ENCODE measurements around the gene ZNF222. TPM values are rescaled to one million over a fixed set of nuclear protein-coding genes. Genes with fewer than 3 reads are reported as not detected.

The ZNF222 gene
- 3.1 to 3.8 TPM (median 3.5 TPM) in 5 replicates for total RNA-seq (2022; extraction: Qiagen RNA extraction)

GRCh38 chr19:44025217-44025936, at the start of gene ZNF222:
TSS of gene ZNF222 (plus strand) at chr19:44025379. CDS start at chr19:44025437, 58 bp downstream.

GRCh38 chr19:43983912-43984686, 41.1 kb upstream of the ZNF222 start, which contains the start of gene ZNF155:
TSS of gene ZNF155 (plus strand) at chr19:43984188. CDS start at chr19:43988544, 4,356 bp downstream.

DNA sequence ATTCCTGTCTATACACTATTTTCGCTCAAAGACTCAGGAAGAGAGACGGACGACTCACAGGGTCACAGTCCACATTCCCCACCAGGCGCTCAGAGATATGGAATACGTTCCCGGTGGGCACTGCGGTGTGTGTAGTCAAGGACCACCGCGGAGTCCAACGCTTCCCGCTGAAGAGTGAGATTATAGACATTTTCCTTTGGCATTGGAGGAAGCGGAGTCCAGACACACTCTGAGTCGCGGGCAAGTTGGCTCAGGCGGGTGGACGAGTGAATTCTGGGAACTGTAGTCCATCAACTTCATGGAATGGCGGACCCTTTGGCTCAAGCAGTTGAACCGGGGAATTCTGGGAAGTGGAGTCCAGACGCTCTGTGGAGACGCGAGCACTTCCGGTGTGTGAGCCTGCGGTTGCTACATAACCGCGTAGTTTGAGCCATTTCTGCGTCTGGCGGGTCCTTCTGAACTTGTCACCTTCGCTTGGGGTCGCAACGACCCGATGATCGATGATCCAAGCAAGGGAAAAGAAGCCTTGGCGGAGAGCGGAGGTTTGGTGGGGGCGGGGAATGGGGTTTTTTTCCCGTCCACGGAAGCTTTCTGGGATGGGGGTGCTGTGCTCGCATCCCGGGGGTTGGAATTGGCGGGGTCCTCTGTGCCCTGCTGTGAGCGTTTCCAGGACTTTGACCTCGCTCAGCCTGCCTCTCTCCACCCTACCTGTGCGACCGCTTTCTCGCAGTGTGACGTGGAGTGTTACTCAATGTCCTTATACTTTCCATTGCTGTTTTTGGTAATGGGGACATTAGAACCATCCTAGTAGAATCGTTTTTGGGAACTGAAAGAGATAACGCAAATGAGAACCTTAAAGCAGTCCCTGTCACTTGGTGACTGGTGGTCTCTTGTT, 22.4 kb upstream of the ZNF222 start, which contains the start of gene ZNF230:
TSS of gene ZNF230 (plus strand) at position 392 of the 895 bp plus-strand sequence. CDS start 4,122 bp downstream, outside the sequence.

GRCh38 chr19:44051650-44052402, 26.6 kb downstream of the ZNF222 start, which contains the start of gene ZNF223:
TSS of gene ZNF223 (plus strand) at chr19:44052036. CDS start at chr19:44055177, 3,141 bp downstream.

GRCh38 chr19:44071824-44072542, 46.8 kb downstream of the ZNF222 start, which contains the start of gene ZNF284:
TSS of gene ZNF284 (plus strand) at chr19:44072159. CDS start at chr19:44076390, 4,231 bp downstream.

Other genes with a start within 250 kb of the ZNF222 start
- 42.2 to 55.5 TPM (median 53.1 TPM) in 5 replicates for gene KCNN4, start 244.4 kb upstream of the ZNF222 start, total RNA-seq (2022; extraction: Qiagen RNA extraction)
- 0.11 to 0.39 TPM (median 0.18 TPM) in 5 replicates for gene LYPD5, start 222.9 kb upstream of the ZNF222 start, total RNA-seq (2022; extraction: Qiagen RNA extraction)
- 3.9 to 6.1 TPM (median 4.8 TPM) in 5 replicates for gene ZNF283, start 198.1 kb upstream of the ZNF222 start, total RNA-seq (2022; extraction: Qiagen RNA extraction)
- 0.13 to 0.39 TPM (median 0.21 TPM) in 5 replicates for gene ZNF404, start 141.4 kb upstream of the ZNF222 start, total RNA-seq (2022; extraction: Qiagen RNA extraction)
- gene ZNF45, start 90.1 kb upstream of the ZNF222 start, total RNA-seq (2022; extraction: Qiagen RNA extraction) = 8.7 to 12.8 TPM (median 9.8 TPM) in 5 replicates
- 0.51 to 0.84 TPM (median 0.60 TPM) in 5 replicates for gene ZNF221, start 74.2 kb upstream of the ZNF222 start, total RNA-seq (2022; extraction: Qiagen RNA extraction)
- 1.9 to 3.6 TPM (median 3.0 TPM) in 5 replicates for gene ZNF155, start 41.2 kb upstream of the ZNF222 start, total RNA-seq (2022; extraction: Qiagen RNA extraction)
- 2.2 to 4.2 TPM (median 3.3 TPM) in 5 replicates for gene ZNF230, start 22.4 kb upstream of the ZNF222 start, total RNA-seq (2022; extraction: Qiagen RNA extraction)
- 2.3 to 5.1 TPM (median 2.9 TPM) in 5 replicates for gene ZNF223, start 26.7 kb downstream of the ZNF222 start, total RNA-seq (2022; extraction: Qiagen RNA extraction)
- 0.25 to 0.71 TPM (median 0.43 TPM) in 5 replicates for gene ZNF284, start 46.8 kb downstream of the ZNF222 start, total RNA-seq (2022; extraction: Qiagen RNA extraction)
- 7.1 to 12.7 TPM (median 8.9 TPM) in 5 replicates for gene ZNF224, start 69.0 kb downstream of the ZNF222 start, total RNA-seq (2022; extraction: Qiagen RNA extraction)
- gene ZNF225, start 88.0 kb downstream of the ZNF222 start, total RNA-seq (2022; extraction: Qiagen RNA extraction) = 2.3 to 4.3 TPM (median 2.5 TPM) in 5 replicates
- 1.3 to 2.5 TPM (median 2.2 TPM) in 5 replicates for gene ZNF234, start 116.2 kb downstream of the ZNF222 start, total RNA-seq (2022; extraction: Qiagen RNA extraction)
- gene ZNF226, start 139.7 kb downstream of the ZNF222 start, total RNA-seq (2022; extraction: Qiagen RNA extraction) = 18.3 to 21.5 TPM (median 18.7 TPM) in 5 replicates
- gene ZNF227, start 187.2 kb downstream of the ZNF222 start, total RNA-seq (2022; extraction: Qiagen RNA extraction) = 9.3 to 13.7 TPM (median 10.1 TPM) in 5 replicates
- 0.51 to 0.83 TPM (median 0.63 TPM) in 5 replicates for gene ZNF233, start 234.5 kb downstream of the ZNF222 start, total RNA-seq (2022; extraction: Qiagen RNA extraction)

Measured in A549 treated with Hydrocortisone at 1 μM for 4 hours (cell line).